Caki2 (cell line): ENCODE measurements around the gene SDK1. TPM values are rescaled to one million over a fixed set of nuclear protein-coding genes. Genes with fewer than 3 reads are reported as not detected.
"Not testable (repeated sequence)": the region's sequence is repeated elsewhere in the genome, so short reads cannot be mapped to it uniquely, and the experiment has no call there.

ENCODE experiments used
- DNase-seq: peaks from one replicate; pipeline ENCODE4 v3.0.0-alpha.2; 2015; ENCODE audit warnings: low read depth
- in situ Hi-C: cut with HindIII; loops from 2 replicates; pipeline ENCODE4 v1.10.0; 2016; ENCODE audit warnings: low sequenced_read_pairs, low pct_unique_long_range_greater_than_20kb, mixed read lengths
- total RNA-seq: library from RNA; depleted of rRNA; stranded (reverse); fragments of >200 nt; shearing (Covaris generic); gene quantifications from 2 replicates; pipeline ENCODE4 v1.2.3, GENCODE V29; 2014; ENCODE audit warnings: low replicate concordance

The SDK1 gene
- total RNA-seq, 1 experiment from 2014 or later, result 9.1 TPM

DNA sequence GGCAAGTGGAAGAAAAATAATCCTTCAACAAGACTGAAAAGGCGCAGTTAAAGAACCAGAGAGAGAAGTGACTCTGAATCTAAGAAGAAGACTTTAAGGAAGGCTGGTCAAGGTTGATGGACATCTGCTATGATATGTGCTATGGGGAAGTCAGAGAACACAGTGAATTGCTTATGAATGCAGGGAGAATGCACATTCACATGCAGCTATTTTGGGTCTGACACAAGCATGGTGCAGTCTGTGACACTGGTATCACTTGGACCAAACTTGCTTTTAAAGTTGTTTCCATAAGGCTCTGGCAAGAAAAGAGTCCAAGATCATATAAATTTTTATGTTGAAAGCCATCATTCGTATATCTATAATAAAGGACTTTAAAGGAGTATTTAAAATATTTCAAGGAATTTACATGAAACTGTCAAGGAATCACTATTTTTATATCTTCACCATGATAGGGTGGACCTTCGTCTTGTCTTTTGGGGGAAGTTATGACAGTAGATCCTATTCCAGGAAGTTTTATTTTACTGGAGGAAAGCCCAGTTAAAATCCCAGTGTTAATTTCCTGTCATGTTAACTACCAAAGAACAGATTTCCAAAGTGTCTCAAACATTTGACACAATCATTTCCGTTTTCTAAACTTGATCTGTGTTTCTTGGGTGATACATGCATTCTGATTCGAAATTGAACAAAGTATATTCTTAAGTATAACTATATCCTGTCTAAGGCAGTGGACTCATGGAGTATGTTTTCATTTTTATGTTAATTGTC is 239.6 kb downstream of the SDK1 start:
- DNase-seq, result no peak
- in situ Hi-C loops, result no loop called here

GRCh38 chr7:3544202-3544601 is 243.2 kb downstream of the SDK1 start:
- DNase-seq, result no peak
- in situ Hi-C loops, result no loop called here

GRCh38 chr7:3548815-3549214 is 247.8 kb downstream of the SDK1 start:
- in situ Hi-C loops, result no loop called here
- no peak for DNase-seq

GRCh38 chr7:3549601-3550000 is 248.5 kb downstream of the SDK1 start:
- DNase-seq, result no peak
- in situ Hi-C loops, result no loop called here

GRCh38 chr7:3551536-3551935 is 250.5 kb downstream of the SDK1 start:
- in situ Hi-C loops, result no loop called here

DNA sequence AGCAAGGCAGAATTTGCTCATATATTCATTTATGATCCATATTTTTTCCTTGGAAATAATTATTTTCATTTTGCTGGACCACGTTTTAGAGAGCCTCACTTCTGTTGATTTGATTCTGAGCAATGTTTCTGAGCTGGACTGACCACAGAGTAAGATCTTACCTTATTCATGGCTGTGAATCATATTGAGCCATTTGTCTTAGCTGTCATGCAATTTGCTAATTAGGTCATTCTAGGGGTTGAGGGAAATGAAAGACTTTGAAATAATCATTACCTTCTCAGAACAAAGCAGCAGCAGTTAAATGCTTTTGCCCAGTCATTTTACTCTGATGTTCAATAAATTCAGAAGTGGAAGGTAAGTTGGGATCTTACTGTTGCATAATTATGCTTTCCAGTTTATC is 251.4 kb downstream of the SDK1 start:
- in situ Hi-C loops, result no loop called here
- peak; percentile 32 for DNase-seq

More at GRCh38 chr7:3551536-3551935, 250.5 kb downstream of the SDK1 start:
- DNase-seq, result no peak

DNA sequence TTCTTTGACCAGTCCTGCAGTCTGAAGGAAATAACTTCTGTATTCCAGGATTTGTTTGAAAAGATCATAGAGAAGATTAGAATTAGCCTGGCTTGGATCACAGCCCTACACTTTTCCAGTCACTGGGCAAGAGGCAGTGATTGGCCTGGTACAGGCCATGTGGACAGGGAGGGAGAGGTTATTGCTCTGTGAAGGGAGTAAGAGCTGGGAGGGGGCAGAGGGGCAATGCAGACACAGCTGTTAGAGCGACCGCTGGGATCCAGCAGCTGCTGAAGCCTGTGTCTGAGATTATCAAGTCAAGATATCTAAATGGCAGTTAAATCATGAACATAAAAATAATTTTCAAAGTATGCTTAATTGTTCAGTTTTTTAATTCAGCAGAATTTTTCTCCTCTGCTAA is 257.3 kb downstream of the SDK1 start:
- no peak for DNase-seq
- in situ Hi-C loops, result no loop called here

- in situ Hi-C loops, result no loop called here
- peak; percentile 60 for DNase-seq
Observed at GRCh38 chr7:3559278-3559677, 258.2 kb downstream of the SDK1 start.

DNA sequence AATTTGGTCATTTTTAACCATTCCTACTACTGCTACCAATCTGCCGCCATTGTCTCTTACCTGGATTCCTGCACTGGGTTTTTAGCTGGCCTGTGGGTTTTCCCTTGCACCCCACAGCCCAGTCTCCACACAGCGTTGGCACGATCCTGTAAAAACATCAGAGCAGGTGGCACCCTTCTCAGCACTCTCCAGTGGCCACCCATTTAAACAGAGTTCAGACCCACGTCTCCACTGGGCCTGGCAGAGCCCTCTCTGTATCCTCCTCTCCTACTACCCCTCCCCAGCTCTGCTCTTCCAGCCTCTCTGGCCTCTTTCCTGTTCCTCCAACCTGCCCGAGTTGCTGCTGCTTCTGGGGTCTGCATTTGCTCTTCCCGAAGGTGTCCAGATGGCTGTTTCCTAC is 259.4 kb downstream of the SDK1 start:
- in situ Hi-C loops, result no loop called here
- DNase-seq, result no peak

DNA sequence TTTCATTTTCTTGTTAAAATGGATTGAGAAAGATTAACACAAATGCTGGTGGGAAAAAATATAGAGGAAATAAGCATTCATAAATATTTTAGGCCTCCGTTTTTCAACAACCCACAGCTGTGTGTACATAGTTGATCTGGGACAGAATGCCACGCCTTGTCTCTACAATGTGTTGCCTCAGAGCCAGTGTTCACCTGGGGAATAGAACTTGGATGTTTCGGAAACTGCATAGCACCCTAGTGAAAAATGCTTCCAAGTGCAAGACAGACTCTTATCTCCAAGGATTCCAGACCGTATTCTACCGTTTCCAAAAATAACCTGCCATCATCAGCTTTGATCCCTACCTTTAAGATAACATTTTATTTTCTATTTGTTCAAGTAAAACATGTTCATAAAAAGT is 260.9 kb downstream of the SDK1 start:
- DNase-seq, result no peak

GRCh38 chr7:3564231-3564630 is 263.2 kb downstream of the SDK1 start:
- in situ Hi-C loops, result no loop called here

More for the DNA sequence above, 260.9 kb downstream of the SDK1 start:
- in situ Hi-C loops, result no loop called here

GRCh38 chr7:3568516-3568915 is 267.5 kb downstream of the SDK1 start:
- no peak for DNase-seq
- in situ Hi-C loops, result no loop called here

More at GRCh38 chr7:3564231-3564630, 263.2 kb downstream of the SDK1 start:
- no peak for DNase-seq

- in situ Hi-C loops, result no loop called here
- DNase-seq, result peak; percentile 35
Observed at GRCh38 chr7:3569643-3570042, 268.6 kb downstream of the SDK1 start.

GRCh38 chr7:3573151-3573550 is 272.1 kb downstream of the SDK1 start:
- DNase-seq, result no peak
- in situ Hi-C loops, result no loop called here

GRCh38 chr7:3574386-3574785 is 273.3 kb downstream of the SDK1 start:
- in situ Hi-C loops, result no loop called here
- no peak for DNase-seq

DNA sequence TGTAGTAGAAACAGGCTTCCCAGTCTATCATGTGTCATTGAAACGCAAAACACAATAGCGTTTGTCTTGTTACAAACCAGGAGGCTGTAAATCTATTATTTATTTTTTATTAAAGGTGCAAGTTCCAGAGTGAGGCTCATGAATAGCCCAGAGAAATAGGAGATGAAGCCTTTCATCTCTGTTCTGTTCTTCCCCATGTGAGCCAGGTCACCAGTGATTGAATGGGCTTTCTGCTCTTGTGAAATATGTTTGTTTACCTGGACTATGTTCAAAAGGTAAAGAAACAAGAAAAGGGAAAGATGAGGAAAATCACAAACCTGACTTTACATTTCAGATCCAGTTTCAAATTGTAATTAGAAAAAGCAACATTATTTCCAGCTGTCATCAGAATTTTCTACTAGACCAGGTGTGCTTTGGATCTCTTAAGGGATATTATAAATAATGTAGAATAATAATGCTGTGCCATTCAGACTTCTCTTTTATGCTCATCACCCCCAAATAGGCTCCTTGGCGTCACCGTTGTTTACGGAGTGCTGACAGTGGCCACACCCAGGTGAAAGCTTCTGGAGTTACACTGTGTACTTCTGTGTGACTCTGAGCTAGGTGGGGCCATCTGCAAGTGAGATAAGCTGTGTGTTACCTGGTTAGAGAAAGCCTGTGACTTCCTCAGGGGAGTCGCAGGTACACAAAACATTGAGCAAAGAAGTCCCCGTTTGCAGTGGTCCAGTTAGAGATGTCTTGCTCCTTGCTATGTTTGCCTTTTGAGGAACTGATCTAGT is 274.9 kb downstream of the SDK1 start:
- in situ Hi-C loops, result no loop called here
- DNase-seq, result no peak

GRCh38 chr7:3578399-3578798 is 277.3 kb downstream of the SDK1 start:
- no peak for DNase-seq
- in situ Hi-C loops, result no loop called here

DNA sequence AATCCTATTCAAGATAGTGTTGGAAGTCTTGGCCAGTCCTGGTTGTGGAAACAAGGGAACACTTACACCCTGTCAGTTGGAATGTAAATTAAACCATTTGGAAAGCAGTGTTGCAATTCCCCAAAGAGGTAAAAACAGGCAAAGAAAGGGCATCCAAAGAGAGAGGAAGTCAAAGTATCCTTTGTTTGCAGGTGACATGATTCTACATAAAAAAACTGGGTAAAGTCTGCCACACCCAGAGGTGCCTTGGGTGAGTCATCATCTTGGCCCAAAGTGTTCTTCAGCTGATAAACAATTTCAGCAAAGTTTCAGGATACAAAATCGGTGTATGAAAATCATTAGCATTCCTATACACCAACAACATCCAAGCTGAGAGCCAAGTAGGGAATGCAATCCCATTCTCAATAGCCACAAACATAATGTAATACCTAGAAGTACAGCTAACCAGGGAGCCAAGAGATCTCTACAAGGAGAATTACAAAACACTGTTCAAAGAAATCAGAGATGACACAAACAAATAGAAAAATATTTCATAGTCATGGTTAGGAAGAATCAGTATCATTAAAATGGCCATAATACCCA is 278.7 kb downstream of the SDK1 start:
- in situ Hi-C loops, result no loop called here
- DNase-seq, result no peak

DNA sequence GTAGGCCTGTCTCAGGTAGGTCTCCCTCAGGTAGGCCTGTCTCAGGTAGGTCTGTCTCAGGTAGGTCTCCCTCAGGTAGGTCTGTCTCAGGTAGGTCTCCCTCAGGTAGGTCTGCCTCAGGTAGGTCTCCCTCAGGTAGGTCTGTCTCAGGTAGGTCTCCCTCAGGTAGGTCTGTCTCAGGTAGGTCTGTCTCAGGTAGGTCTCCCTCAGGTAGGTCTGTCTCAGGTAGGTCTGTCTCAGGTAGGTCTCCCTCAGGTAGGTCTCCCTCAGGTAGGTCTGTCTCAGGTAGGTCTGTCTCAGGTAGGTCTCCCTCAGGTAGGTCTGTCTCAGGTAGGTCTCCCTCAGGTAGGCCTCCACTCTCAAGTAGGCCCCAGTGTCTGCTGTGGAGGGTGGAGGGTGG is 281.1 kb downstream of the SDK1 start:
- DNase-seq, in situ Hi-C loops: not testable (repeated sequence)
